HG02678 (cell line): ENCODE results near the gene INO80E.

ENCODE experiments used
- ATAC-seq: cut with Tn5 transposase; IDR thresholded peaks from one replicate; pipeline ENCODE4 v1.9.1; 2021; ENCODE audit warnings: mild to moderate bottlenecking, moderate library complexity; ENCODE audit not compliant: unreplicated experiment

INO80E gene

DNA sequence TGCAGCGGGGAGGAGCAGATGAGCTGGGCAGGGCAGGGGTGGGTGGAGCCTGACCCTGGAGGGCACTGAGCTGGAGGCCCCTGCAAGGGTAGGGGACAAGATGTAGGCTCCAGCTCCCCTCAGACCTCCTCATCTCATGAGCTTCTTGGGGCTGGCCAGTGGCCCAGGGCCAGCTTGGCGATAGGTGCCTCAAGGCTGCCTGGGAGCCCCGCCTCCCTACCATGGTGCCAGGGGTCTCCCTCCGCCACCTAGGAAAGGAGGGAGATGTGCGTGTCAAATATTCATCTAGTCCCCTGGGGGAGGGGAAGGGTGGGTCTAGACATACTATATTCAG lies 4.5 kb upstream of the INO80E start:
- no peak for ATAC-seq

DNA sequence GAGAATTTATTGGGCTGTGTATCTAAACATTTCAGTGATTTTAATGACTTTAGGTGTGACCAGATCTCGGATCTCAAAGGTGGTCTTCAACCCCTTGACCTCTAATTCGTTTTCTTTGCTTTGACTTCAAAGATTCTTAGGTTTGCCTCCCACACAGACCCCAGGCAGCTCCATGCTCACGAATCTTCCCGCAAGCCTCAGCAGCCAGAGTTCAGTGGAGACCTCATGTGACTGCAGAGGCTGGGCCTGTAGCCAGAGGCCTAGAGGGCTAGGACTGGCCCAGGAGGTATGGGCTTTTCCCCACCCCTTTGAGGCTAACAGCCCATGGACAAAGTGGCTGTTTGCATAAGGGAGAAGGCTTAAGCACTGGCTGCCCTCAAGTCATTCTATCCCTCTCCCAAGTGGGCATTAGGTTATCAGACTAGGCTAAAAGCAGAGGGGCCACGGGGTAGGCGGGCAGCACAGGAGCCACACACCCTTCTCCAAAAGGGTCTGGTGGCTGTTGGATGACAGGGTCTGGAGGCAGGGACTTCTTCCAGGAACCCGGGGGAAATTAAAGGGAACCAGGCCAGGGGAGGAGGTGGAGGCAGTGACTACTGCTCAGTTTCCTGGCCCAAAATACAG lies 3.6 kb upstream of the INO80E start:
- ATAC-seq: no peak

GRCh38 chr16:29993191-29993902 lies 2.7 kb upstream of the INO80E start:
- ATAC-seq: no peak

DNA sequence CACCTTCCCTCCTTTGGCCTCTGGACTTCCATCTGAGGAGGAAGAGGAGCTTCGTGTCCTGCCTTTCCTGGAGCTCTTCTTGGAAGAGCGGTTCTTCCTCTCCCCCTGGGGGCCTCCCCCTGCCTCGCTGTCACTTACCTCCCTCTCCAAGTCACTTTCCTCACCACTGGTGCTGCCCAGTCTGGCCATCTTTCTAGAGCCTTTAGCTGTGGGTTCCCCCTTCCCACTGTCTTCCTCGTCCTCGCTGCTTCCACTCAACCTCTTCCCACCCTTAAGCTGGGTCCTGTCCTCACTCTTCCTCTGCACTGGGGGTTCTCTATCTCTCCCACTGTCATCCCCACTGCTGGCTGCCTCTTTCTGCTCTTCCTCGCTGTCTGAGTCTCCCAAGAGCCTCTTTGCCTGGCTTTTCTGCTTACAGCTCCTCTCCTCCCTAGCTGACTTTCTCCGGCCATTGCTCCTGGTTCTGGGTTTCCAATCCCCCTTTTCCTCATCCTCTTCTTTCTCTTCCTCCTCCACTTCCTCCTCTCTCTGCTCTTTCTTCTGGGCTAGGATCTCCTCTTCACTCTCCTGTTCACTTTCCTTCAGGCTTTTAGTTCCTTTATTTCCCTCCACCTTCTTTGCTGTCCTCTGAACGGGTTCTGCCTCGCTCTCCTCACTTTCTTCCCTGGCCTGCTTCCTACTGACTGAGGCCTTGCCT lies 2.0 kb upstream of the INO80E start:
- no peak for ATAC-seq

GRCh38 chr16:29994600-29995323 lies 1.3 kb upstream of the INO80E start:
- peak; percentile 26 for ATAC-seq

DNA sequence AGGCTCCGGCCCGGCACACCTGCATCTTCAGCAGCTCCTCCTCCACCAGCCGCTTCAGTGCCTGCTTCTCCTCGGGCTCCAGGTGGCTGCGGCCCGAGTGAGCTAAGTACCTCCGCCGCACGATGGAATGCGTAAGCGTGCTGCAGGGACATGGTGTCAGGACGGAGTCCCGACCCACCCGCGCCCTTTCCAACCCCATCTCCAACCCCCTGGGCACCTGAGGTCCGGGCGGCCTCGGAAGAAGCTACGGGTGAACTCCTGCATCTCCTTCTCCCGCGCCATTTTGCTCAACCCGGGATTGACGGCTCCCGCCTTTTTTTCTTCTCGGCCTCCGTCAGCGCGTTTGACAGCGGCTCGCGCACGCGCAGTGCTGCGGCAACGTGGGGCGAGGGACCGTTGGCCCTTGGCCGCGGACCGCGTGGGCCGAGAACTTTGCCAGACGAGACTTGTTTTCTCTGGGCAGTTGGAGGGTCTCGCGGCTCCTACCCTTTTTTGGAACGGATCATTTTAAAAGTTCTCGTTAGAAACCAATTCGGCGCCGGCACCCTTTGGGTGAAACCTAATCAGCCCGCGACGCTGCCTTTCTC lies 624 bp upstream of the INO80E start, which contains the start of gene HIRIP3:
TSS of gene HIRIP3 (minus strand) at position 294 of the 587 bp plus-strand sequence. CDS start at position 282, 12 bp downstream.
- peak; percentile 59 for ATAC-seq

- ATAC-seq: no peak
Measured at GRCh38 chr16:29996766-29997250, 767 bp downstream of the INO80E start.

DNA sequence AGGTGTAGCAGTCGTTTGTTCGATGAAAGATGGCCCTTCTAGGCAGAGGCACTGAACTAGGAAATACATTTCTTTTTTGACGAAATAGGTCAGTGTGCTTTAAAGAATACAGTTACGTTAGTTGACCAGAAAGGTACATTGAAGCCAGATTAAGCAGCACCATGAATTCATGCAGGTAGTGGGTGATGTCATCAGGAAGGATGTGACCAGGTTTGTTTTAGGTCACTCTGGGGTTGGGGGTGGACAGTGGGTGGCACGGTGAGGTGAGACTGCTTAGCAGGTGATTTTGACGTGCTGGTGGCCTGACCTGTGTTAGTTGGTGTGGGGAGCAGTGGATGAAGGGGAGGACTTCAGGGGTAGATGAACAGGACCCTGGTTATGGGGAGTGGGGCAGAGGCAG lies 3.6 kb downstream of the INO80E start:
- ATAC-seq: no peak

DNA sequence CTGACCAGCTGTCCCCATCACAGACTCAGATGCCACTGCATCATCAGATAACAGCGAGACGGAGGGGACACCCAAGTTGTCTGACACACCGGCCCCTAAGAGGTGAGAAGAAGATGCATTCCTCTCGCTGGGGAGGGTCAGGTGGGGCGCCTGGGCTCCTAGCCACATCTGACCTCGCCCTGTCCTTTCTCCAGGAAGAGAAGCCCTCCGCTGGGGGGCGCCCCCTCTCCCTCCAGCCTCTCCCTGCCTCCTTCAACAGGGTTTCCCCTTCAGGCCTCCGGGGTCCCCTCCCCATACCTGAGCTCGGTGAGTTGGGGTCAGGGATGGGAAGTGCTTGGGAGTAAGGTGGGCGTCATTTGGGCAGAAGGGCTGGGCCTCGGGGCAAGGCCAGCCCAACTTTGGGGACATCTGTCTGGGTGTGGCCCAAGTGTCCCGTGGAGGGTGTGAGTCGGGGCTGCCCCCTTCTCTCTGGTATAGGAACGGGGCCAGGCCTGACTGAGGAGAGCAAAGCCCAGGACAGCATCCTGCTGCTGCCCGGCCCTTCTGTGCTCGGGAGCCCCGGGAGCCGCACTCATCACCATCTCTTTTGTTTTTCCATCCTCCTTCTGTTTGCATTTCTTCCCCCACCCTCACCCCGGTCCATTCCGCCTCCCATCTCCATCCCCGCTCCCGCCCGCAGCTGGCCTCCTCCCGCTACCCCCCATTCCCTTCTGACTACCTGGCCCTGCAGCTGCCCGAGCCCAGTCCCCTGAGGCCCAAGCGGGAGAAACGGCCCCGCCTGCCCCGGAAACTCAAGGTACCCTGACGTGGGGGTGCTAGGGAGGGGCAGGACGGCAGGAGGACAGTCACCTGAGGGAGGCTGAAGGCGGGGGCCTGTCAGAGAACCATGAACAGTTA lies 4.9 kb downstream of the INO80E start:
- ATAC-seq: no peak

DNA sequence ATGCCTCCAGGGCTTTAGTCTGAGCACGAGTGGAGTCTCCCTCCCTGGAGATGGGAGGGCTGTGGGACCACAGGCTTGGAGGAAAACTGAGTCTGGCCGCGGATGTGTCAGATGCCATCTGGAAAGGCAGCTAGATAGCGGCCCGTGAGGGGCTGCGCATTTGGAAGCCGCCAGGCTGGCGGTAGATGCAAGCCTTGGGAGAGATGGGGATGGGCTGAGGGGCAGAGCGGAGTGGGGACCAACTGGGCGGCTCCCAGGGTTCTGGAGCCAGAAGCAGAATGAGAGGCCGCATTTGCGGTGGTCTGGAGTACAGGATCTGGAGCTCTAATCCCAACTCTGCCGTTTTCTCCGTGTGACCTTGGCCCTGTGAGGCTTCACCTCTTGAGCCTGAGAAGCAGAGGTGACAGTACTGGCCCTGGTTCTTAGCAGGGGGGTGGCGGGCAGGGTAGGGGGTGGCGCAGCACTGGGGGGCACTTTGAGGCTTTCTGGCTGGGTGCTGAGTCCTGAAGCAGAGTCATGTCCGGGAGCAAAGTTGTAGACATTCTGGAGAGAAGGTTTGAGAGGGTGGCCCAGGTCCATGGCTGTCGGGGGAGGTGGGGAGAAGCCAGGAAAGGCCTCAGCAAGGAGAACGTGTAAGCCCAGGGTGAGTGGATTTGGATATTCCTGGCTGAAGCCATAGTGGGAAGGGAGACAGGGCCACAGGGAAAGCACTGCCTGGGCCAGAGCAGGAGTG lies 6.7 kb downstream of the INO80E start:
- ATAC-seq: no peak

GRCh38 chr16:30003670-30004423 lies 7.8 kb downstream of the INO80E start:
- no peak for ATAC-seq

DNA sequence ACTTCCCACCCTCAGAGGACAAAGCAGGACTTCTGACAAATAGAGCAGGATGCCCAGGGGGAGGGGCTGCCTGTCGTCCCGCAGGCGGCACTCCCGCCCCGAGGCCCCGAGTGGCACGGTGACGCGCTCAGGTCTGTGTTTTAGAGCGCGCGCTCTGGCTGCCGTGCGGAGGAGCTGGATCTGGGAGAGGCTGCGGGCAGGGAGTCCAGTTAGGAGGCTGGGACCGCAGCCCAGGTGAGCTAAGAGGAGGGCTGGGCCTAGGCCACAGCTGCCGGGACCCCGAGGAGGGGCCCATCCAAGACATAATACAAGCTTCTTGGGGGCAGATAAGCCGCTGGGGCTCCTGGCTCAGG lies 8.4 kb downstream of the INO80E start:
- ATAC-seq: no peak

- ATAC-seq: no peak
Measured at GRCh38 chr16:30004811-30005242, 8.8 kb downstream of the INO80E start.

GRCh38 chr16:30005341-30006094 lies 9.5 kb downstream of the INO80E start:
- no peak for ATAC-seq

- no peak for ATAC-seq
Measured at GRCh38 chr16:30006095-30006473, 10.0 kb downstream of the INO80E start.

- no peak for ATAC-seq
Measured at GRCh38 chr16:30006659-30007377, 10.8 kb downstream of the INO80E start.

- ATAC-seq: no peak
Measured at GRCh38 chr16:30007378-30007895, 11.4 kb downstream of the INO80E start.
